Measurements from ENCODE around the gene CTSL.

The CTSL gene

DNA sequence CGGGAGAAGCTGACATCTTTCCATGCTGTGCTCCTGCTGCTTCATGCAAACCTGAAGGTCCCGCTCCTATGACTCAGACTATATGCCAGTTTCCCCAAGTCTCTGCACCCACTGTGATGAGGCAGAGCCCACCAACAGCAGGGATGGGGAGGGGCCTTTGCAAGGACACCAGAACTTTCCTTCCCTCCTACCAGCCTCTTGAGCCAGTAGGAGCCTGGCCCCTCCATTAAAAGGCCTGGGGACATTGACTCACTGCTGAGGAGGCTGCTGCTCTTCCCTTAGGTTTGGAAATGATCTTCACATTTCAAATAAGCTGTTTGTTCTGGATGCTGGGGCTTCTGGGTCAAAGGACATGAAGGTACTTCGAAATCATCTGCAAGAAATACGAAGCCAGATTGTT lies 26.1 kb upstream of the CTSL start:
- no peak for DNase-seq (ENCODE audit: low read depth in 2 of 2)

DNA sequence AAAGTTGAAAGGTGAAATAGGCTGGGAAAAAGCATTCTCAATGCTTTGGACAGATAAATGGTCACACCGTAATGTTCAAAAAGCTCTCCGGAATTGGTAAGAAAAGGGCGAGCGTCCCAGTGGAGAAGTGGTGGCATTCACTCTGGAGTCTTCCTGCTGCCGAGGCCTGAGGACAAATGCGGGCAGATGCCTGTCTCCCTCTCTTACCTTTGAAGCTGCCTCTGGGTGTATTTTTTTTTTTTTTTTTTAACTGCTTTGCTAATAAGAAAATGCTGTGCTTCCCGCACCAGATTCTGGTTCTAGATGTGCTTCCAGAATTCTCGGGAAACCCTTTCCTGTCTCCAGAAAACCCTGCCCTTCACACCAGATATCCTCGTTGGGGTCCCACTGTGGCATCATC lies 24.4 kb upstream of the CTSL start:
- no peak for DNase-seq (ENCODE audit: low read depth in 2 of 2)

DNA sequence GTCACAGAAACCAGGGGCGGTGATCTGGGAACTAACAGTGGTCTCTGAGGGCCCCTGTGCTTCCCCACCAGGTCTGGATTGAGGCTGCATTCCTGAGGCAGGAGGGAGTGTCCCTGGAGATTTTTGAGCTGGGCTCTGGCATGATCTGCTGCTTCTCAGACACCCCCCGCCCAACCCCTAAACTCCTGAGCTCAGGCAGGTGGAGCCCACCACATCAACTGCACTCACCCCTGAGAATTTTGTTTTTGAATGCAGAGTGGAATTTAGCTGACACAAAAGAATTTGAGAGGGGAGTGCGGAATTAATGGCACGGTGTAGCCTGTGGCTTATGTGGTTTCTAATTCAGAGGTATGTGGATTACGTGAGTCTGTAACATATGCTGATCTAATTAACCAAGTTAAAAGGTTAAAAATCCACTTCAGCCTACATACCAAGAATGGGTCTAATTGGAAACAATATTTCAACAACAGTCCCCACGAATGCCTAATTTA lies 23.9 kb upstream of the CTSL start:
- DNase-seq (ENCODE audit: low read depth in 2 of 2): no peak

DNA sequence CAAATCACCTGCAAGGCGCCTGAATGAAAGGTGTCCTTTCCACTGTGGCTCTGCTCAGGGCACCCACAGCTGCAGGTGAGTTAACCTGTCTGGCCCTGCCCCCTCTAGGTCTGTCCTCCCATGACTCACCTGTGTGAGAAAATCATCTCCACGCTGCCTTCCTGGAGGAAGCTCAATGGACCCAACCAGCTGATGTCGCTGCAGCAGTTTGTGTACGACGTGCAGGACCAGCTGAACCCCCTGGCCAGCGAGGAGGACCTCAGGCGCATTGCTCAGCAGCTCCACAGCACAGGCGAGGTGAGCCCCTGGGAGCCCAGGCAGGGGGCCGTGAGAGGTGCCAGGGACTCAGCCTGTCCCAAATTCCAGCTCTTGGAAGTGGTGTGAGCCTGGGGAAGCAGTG lies 23.0 kb upstream of the CTSL start:
- DNase-seq (ENCODE audit: low read depth in 2 of 2): no peak

DNA sequence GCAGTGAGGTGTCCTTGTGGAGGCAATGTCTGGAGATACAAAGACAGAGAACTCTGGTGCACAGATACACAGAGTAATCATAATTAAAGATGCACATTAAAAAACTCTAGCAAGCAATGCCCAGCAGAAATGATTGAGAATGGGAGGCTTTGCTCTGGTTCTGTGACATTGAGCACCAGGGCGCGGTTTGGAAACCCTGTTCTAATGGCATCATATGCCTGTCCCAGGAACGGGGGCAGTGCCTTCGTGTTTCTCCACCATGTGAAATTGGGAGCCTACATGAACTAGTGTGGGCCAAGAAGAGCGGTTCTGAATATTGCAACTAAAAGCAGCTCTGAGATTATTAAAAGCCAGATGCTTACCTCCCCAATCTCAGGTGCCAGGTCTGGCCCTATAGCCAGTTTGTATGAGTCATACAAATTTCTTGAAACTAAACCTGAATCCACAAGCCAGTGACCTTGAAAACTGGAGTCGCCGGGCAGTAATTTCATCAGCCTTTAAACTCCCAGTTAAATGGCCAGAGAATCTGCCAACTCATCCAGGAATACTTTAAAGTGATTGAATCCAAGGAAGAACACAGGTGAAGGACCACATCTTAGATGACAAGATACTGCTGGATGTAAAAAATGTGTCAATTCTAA lies 22.2 kb upstream of the CTSL start:
- no peak for DNase-seq (ENCODE audit: low read depth in 2 of 2)

DNA sequence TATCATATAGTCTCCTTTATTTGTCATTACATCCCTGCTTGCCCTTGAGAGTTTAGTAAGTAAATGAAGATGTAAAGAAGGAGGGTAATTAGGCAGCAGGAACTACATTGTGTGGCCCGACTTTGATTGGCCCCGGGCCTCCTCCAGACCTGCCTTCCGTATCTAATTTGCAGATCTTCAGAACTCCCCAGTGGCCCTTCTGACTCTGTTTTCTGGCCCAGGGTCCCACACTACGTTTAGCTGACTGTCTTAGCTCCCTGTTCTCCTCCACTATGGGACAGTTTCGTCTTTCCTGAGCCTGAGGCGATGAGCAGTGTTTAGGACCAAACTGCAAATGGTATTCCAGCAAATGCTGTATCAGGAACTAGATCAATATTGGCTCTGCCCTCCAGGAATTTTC lies 21.6 kb upstream of the CTSL start:
- no peak for DNase-seq (ENCODE audit: low read depth in 2 of 2)

DNA sequence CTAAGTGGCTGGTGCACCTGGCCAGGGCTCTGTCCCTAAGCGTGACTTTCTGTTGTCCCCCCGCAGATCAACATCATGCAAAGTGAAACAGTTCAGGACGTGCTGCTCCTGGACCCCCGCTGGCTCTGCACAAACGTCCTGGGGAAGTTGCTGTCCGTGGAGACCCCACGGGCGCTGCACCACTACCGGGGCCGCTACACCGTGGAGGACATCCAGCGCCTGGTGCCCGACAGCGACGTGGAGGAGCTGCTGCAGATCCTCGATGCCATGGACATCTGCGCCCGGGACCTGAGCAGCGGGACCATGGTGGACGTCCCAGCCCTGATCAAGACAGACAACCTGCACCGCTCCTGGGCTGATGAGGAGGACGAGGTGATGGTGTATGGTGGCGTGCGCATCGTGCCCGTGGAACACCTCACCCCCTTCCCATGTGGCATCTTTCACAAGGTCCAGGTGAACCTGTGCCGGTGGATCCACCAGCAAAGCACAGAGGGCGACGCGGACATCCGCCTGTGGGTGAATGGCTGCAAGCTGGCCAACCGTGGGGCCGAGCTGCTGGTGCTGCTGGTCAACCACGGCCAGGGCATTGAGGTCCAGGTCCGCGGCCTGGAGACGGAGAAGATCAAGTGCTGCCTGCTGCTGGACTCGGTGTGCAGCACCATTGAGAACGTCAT lies 19.7 kb upstream of the CTSL start:
- no peak for DNase-seq (ENCODE audit: low read depth in 2 of 2)

DNA sequence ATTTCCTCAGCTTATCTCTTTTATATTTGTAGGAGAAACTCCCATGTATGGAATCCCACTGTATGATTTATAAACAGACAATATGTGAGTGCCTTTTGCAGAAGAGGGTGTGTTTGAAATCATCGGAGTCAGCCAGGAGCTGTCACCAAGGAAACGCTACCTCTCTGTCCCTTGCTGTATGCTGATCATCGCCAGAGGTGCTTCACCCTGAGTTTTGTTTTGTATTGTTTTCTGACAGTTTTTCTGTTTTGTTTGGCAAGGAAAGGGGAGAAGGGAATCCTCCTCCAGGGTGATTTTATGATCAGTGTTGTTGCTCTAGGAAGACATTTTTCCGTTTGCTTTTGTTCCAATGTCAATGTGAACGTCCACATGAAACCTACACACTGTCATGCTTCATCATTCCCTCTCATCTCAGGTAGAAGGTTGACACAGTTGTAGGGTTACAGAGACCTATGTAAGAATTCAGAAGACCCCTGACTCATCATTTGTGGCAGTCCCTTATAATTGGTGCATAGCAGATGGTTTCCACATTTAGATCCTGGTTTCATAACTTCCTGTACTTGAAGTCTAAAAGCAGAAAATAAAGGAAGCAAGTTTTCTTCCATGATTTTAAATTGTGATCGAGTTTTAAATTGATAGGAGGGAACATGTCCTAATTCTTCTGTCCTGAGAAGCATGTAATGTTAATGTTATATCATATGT lies 18.0 kb upstream of the CTSL start:
- no peak for DNase-seq (ENCODE audit: low read depth in 2 of 2)

DNA sequence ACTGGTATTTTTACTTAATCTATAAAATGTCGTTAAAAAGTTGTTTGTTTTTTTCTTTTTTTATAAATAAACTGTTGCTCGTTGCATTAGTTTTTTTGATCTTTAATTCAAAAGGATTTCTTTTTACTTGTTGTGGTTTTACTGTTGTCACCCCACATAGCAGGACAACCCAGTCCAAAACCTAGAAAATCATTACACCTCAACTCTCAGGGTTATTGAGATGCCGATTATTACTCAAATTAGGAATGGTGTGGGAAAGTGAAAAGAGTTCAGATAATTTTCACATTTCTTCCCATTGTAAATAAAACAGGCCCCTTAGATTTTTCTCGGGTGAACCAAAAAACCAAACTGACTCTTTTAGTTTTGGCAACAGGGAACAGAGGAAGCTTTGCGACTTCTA lies 17.4 kb upstream of the CTSL start:
- DNase-seq (ENCODE audit: low read depth in 2 of 2): no peak

DNA sequence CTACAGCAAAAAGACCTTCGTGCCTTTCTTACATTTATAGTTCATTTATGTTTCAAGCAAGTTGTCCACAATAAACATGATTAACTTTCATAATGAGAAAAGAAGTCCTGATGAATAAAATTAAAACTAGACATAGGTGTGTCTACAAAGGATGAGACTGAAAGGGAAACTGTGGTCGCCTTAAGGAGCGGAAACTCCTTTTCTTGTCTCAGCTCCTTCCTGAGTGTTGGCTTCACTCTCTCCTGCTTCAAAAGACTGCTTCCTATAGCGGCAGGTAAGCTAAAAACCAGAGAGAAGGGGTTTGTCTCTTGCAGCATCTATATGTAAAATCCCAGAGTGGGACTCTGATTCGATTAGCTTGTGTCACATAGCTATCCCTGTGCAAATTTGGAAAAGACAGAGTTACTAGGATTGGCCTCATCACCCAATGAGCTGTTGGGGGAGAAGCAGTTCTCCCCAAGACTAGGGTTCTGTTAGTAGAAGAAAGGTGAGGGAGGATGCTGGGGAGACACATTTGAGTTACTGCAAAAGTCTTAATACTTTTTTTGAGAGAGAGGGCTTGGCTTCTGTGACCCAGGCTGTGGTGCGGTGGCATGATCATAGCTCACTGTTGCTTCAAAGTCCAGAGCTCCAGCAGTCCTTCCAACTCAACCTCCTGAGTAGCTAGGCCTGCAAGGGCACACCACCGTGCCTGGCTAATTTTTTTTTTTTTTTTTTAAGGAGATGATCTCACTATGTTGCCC lies 16.8 kb upstream of the CTSL start:
- no peak for DNase-seq (ENCODE audit: low read depth in 2 of 2)

DNA sequence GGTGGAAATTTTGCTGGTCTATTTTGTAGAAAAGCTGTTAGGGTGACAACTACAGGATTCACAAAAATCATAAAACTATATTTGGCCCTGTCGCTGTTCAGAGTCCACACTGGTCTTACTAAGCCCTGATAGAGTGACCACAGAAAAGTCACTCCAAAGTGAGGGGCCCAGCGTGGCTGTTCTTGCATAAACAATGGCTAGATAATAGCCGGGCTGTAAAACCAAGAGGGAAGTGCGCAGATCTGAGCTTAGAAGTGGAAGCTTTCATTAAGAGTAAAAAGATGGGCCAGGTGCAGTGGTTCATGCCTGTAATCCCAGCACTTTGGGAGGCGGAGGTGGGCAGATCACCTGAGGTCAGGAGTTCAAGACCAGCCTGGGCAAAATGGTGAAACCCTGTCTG lies 15.5 kb upstream of the CTSL start:
- DNase-seq (ENCODE audit: low read depth in 2 of 2): no peak

DNA sequence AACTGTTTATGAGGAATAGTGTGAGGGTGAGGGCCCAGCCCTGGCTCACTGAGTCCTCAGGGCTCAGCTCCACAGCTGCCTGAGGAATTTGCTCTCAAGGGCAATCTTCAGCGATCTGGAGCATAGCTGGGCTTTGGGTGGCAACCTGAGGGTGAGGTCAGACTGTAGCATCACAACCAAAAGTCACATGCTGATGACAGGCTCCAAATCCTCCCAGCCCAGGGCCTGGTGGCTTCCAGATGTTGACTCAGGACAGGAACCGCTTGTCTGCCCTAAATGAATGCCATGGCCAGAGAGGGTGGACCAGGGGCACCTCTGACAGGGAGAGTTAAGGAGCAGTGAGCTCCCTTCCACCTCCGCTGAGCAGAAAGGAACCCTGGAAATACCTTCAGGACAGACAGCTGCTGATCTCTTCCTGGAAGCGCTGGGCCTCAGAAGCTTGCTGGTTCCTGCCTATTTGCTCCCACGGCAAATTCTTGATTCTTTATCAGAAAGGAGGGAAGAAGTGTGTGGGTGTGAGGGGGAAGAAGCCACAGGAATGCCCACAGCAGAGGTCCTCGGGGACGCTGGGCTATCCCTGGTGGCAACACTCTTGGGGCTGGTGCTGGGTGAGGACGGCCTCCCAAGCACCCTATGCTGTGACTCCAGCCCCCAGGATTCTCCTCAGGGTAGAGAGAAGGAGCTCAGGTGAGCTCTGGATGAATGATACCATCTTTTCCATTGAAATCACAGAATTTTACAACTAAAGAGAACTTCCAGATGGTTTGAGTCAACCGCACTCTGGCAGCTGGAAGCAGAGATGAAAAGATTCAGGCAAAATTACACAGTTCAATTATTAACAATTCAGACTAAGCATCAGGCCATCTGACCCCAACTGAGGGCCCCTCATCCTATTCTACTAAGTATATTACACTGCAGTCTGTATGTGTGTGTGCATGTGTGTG lies 13.8 kb upstream of the CTSL start:
- DNase-seq (ENCODE audit: low read depth in 2 of 2): no peak

DNA sequence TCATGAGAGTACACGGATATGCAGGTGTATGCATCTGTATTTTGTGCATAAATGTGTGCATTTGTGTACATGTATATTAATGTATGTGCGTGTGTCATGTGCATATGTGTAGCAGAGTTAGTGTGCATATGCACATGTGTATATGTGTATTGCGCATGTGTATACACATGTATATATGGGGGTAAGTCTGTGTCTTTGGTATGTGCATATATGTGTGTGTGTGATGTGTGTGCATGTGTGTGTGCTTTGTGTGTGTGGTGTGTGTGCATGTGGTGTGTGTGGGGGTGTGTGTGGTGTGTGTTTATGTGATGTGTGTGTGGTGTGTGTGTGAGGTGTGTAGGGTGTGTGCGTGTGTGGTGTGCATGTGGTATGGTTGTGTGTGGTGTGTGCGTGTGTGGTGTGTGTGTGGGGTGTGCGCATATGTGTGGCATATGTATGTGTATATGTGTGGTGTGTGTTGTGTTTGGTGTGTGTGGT lies 13.1 kb upstream of the CTSL start:
- no peak for DNase-seq (ENCODE audit: low read depth in 2 of 2)

DNA sequence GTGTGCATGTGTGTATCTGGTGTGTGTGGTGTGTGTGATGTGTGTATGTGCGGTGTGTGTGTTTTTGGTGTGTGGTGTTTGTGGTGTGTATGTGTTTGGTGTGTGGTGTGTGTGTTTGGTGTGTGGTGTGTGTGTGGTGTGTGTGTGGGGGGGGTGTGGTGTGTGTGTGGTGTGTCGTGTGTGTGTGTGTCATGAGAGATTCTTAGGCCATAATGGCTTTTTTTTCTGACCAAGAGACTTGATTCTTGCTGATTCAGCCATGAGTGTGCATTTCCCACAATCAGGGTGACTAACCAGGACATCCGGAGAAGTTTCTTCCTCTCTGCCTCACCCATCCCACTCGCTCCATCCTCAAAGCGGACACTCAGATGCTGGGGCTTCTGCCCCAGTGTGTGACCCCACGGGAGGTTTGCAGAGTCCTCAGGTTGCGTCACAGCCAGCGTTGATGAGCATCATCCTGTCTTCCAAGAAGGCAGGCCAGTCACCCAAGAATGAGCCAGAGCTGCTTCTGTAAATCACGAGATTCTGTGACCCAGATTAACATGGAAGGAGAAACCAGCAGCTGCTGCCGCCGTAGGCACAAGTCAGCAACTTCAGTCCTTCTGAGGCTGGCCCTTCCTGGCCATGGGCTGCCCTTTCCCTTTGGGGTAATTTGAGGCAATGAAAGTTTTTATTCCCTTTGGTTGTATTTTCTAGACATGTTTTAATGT lies 12.5 kb upstream of the CTSL start:
- DNase-seq (ENCODE audit: low read depth in 2 of 2): no peak

DNA sequence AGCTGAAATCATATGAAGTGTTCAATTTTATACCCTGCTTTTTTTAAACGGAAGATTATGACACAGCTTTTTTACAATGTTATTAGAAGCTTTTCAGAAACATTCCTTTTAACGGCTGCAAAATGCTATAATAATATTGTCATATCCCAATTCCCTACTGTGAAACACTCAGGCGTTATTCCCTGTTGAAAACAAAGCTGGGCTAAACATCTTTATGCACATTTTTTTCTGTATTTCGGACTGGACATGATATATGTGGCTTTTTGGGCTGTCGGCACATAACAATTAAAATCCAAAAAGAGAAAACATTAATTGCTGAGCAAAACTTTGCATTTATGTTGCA lies 12.0 kb upstream of the CTSL start:
- no peak for DNase-seq (ENCODE audit: low read depth in 2 of 2)

DNA sequence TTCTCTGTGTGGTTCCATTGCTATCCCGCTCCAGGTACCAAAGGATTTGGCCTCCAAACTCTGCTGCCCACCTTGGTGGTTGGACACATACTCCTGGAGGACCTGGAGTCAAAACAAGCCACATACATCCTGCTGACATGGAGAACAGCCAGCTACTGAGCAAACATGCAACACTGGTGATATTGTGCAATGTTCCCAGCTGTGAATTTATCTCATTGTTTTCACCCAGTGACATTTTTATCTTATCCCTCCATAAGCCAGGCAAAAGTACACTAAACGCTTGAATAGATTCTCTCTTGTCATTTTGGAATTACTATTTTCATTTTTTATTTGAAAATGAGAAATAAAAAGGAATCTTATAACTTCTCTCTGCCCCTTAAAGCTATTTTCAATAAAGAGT lies 11.1 kb upstream of the CTSL start:
- no peak for DNase-seq (ENCODE audit: low read depth in 2 of 2)

DNA sequence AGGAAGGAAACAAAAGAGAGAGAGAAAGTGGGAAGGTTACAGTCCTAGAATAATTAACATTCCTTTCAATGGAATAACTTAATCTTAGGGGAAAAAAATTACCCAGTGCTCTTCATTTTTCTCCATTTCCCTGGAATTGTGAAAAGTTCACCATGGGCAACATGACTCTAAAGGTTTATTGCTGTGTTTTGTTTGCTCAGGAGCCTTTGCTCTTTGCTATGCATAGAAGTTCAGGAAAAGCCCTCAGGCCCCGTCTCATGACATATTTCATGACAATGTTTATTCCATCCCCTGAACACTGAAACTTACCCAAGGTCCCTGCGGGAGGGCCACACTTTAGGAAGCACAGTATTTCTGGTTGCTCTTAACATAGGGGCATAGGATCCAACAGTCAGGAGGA lies 9.8 kb upstream of the CTSL start:
- DNase-seq (ENCODE audit: low read depth in 2 of 2): no peak

DNA sequence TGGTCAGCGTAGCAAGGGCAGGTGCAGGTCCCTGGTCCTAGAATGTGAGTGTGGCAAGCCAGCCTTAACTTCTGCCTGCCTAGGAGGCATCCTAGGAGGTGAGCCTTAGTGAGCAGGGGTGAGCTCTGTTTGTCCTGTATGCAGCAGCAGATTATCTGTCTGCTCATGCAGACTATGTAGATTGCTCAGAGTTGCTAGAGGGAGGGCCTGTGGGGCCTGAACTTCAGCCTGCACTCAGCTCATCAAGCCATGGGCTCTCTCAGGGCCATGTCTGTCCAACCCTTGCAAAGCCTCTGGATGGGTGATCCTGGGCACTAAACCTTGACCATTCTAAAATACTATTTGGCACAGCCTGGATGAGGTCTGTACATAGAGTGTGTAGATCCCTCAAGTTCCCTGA lies 8.5 kb upstream of the CTSL start:
- DNase-seq (ENCODE audit: low read depth in 2 of 2): no peak

DNA sequence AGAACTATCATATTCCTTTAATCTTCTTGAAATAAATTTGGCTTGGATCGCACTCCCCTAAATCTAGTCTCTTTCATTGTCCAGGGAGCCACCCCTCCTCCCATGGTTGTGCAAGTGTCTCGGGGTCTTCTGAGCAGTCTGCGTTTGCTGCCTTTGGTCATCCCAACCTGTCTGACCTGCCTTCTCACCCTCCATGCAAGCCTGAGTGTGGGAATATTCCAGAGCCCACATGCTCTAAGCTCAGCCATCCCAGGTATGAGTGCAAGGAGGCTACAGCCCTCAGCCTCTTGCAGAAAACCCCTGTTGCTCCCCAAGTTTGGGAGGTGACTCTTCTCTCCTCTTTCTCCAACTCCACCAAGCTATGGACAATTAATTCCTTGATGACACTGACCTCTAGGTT lies 7.7 kb upstream of the CTSL start:
- no peak for DNase-seq (ENCODE audit: low read depth in 2 of 2)

DNA sequence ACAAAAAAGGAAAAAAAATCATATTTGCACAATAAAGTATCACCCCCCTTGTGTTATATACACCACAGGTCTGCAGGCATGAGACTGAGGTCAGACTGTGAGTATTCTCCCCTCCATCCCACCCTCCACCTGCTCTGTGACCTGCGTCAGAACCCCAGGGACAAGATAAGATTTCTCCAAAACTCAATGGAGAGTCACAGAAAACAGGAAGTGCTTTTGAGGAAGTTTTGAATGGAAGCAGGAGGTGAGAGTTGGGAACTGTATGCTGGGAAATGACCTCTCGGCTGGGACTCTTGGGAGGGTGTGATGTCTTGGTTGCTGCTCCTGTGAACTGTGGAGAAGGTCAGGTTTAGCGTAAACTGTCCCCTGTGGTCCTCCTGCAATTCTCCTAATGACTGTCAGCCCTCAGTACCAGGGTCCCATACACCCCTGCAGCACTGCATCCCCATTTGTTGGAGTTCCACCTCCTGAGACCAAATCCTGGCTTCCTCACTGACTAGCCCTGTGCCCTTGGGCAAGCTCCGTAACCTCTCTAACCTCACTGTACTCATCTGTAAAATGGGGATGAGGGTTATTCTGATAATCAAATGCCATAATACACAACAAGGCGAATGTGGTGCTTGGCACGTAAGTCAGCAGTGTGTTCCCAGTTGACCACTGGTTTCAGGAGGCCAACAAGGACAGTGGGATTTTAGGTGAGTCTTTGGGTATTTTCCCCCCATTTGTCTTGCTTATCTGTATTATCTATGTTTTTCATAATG lies 6.9 kb upstream of the CTSL start:
- no peak for DNase-seq (ENCODE audit: low read depth in 2 of 2)

Measured in stimulated activated CD8-positive, alpha-beta memory T cell treated with anti-CD3 and anti-CD28 coated beads, Interleukin-7, amount 100 ng/mL, for 1 hour (primary cell).